H9 (cell line): ENCODE data around the gene LNP1. TPM values are rescaled to one million over a fixed set of nuclear protein-coding genes. Genes with fewer than 3 reads are reported as not detected.
"Not testable (repeated sequence)": the region's sequence is repeated elsewhere in the genome, so short reads cannot be mapped to it uniquely, and the experiment has no call there.

Experiments used
- DNase-seq: peaks from one replicate; pipeline ENCODE4 v3.0.0-alpha.2; 2017
- H2AFZ ChIP-seq: one replicate; pipeline ENCODE4 v1.6.1; 2013; ENCODE audit warnings: mild to moderate bottlenecking, low read length, control low read depth, moderate library complexity
- H2AK5ac ChIP-seq: 2 replicates; pipeline ENCODE4 v1.6.1; 2013; ENCODE audit warnings: low read length, control low read depth, mixed read lengths; ENCODE audit not compliant: insufficient read length
- H2BK120ac ChIP-seq: one replicate; pipeline ENCODE4 v1.6.1; 2013; ENCODE audit warnings: low read depth, mild to moderate bottlenecking, low read length, control low read depth, inconsistent platforms; ENCODE audit not compliant: poor library complexity, severe bottlenecking
- H2BK12ac ChIP-seq: 2 replicates; pipeline ENCODE4 v1.6.1; 2013; ENCODE audit warnings: low read length, control low read depth, mixed read lengths, low read depth; ENCODE audit not compliant: insufficient read length
- H2BK15ac ChIP-seq: 2 replicates; pipeline ENCODE4 v1.6.1; 2013; ENCODE audit warnings: low read depth, low read length, control low read depth
- H2BK20ac ChIP-seq: one replicate; pipeline ENCODE4 v1.6.1; 2013; ENCODE audit warnings: low read depth, mild to moderate bottlenecking, low read length, control low read depth, inconsistent platforms; ENCODE audit not compliant: poor library complexity, severe bottlenecking
- H2BK5ac ChIP-seq: 2 replicates; pipeline ENCODE4 v1.6.1; 2013; ENCODE audit warnings: low read length, control low read depth, mixed read lengths; ENCODE audit not compliant: insufficient read length
- H3K14ac ChIP-seq: 2 replicates; pipeline ENCODE4 v1.6.1; 2013; ENCODE audit warnings: low read length, control low read depth; ENCODE audit not compliant: insufficient read depth
- H3K18ac ChIP-seq: 2 replicates; pipeline ENCODE4 v1.6.1; 2013; ENCODE audit warnings: low read depth, mild to moderate bottlenecking, mixed read lengths, low read length, control low read depth; ENCODE audit not compliant: insufficient read length
- H3K23ac ChIP-seq: 2 replicates; pipeline ENCODE4 v1.6.1; 2013; ENCODE audit warnings: low read length, control low read depth, mixed read lengths, low read depth; ENCODE audit not compliant: insufficient read length
- H3K23me2 ChIP-seq: 2 replicates; pipeline ENCODE4 v1.6.1; 2013; ENCODE audit warnings: low read depth, mild to moderate bottlenecking, mixed read lengths, low read length, control low read depth; ENCODE audit not compliant: insufficient read length, poor library complexity, severe bottlenecking
- H3K27ac ChIP-seq: 2 replicates; pipeline ENCODE4 v1.5.1; 2013; ENCODE audit warnings: low read length, control low read depth, mixed read lengths, low read depth; ENCODE audit not compliant: insufficient read length
- H3K27me3 ChIP-seq: 2 replicates; pipeline ENCODE4 v1.6.1; 2013; ENCODE audit warnings: low read length, control low read depth, inconsistent platforms; ENCODE audit not compliant: insufficient read depth
- H3K4ac ChIP-seq: 2 replicates; pipeline ENCODE4 v1.6.1; 2013; ENCODE audit warnings: low read depth, mild to moderate bottlenecking, control low read depth, inconsistent platforms, low read length, moderate library complexity
- H3K4me1 ChIP-seq: 2 replicates; pipeline ENCODE4 v1.6.1; 2013; ENCODE audit warnings: low read length, control low read depth, inconsistent platforms; ENCODE audit not compliant: insufficient read depth
- H3K4me2 ChIP-seq: 2 replicates; pipeline ENCODE4 v1.6.1; 2013; ENCODE audit warnings: low read length, control low read depth, mixed read lengths; ENCODE audit not compliant: insufficient read length, insufficient read depth
- H3K56ac ChIP-seq: 2 replicates; pipeline ENCODE4 v1.6.1; 2013; ENCODE audit warnings: low read depth, mild to moderate bottlenecking, mixed read lengths, low read length, control low read depth; ENCODE audit not compliant: insufficient read length
- H3K79me1 ChIP-seq: 2 replicates; pipeline ENCODE4 v1.6.1; 2013; ENCODE audit warnings: low read depth, mild to moderate bottlenecking, moderate library complexity, low read length, control low read depth, inconsistent platforms; ENCODE audit not compliant: insufficient read depth, poor library complexity, severe bottlenecking
- H3K79me2 ChIP-seq: 2 replicates; pipeline ENCODE4 v1.6.1; 2013; ENCODE audit warnings: low read length, control low read depth, inconsistent platforms; ENCODE audit not compliant: insufficient read depth
- H3K9ac ChIP-seq: 2 replicates; pipeline ENCODE4 v1.6.1; 2013; ENCODE audit warnings: low read length, control low read depth, mixed read lengths; ENCODE audit not compliant: insufficient read length; ENCODE audit errors: extremely low read depth
- H3K9me3 ChIP-seq: one replicate; pipeline ENCODE4 v1.6.1; 2013; ENCODE audit warnings: low read depth, low read length, inconsistent platforms; ENCODE audit not compliant: control insufficient read depth
- H3T11ph ChIP-seq: one replicate; pipeline ENCODE4 v1.6.1; 2013; ENCODE audit warnings: mild to moderate bottlenecking, low read length, control low read depth, inconsistent platforms
- H4K20me1 ChIP-seq: one replicate; pipeline ENCODE4 v1.6.1; 2013; ENCODE audit not compliant: control insufficient read depth, insufficient read length, insufficient read depth
- H4K5ac ChIP-seq: 2 replicates; pipeline ENCODE4 v1.6.1; 2013; ENCODE audit warnings: low read depth, mild to moderate bottlenecking, mixed read lengths, low read length, control low read depth; ENCODE audit not compliant: insufficient read length
- H4K8ac ChIP-seq: replicated peaks from 2 replicates; pipeline ENCODE4 v1.6.1; 2013; ENCODE audit warnings: low read length, control low read depth, mixed read lengths, low read depth; ENCODE audit not compliant: insufficient read length
- H4K91ac ChIP-seq: 2 replicates; pipeline ENCODE4 v1.6.1; 2013; ENCODE audit warnings: low read depth, mild to moderate bottlenecking, moderate library complexity, mixed read lengths, low read length, control low read depth; ENCODE audit not compliant: insufficient read length
- H3K27ac Mint-ChIP-seq, 3 experiments: 2 replicates in 2 of 3; 3 replicates in 1 of 3; pipeline ENCODE4 v1.8.0; 2020 to 2021; ENCODE audit warnings: mixed read lengths in 3 of 3, mild to moderate bottlenecking in 1 of 3, moderate library complexity in 1 of 3
- H3K27me3 Mint-ChIP-seq: 2 replicates; pipeline ENCODE4 v1.8.0; 2021; ENCODE audit warnings: low read depth, mild to moderate bottlenecking, moderate library complexity, mixed read lengths
- H3K36me3 Mint-ChIP-seq, 3 experiments: 2 replicates in 2 of 3; 3 replicates in 1 of 3; pipeline ENCODE4 v1.8.0; 2020 to 2021; ENCODE audit warnings: low read depth in 3 of 3, mixed read lengths in 3 of 3; ENCODE audit not compliant: insufficient read depth in 1 of 3
- H3K4me1 Mint-ChIP-seq, 2 experiments: 2 replicates each; pipeline ENCODE4 v1.8.0; 2020; ENCODE audit warnings: mixed read lengths in 2 of 2
- H3K4me3 Mint-ChIP-seq, 2 experiments: 2 replicates in 1 of 2; 3 replicates in 1 of 2; pipeline ENCODE4 v1.8.0; 2020 to 2021; ENCODE audit warnings: mild to moderate bottlenecking in 2 of 2, mixed read lengths in 2 of 2, moderate library complexity in 1 of 2
- H3K9me3 Mint-ChIP-seq, 2 experiments: 2 replicates in 1 of 2; 3 replicates in 1 of 2; pipeline ENCODE4 v1.8.0; 2020; ENCODE audit warnings: mild to moderate bottlenecking in 2 of 2, mixed read lengths in 2 of 2, moderate library complexity in 1 of 2
- CTCF ChIP-seq: fragments of 200-600 bp; sonication (generic); conservative IDR thresholded peaks from 3 replicates; pipeline ENCODE4 v1.8.0; 2021; ENCODE audit warnings: antibody characterized with exemption, mild to moderate bottlenecking
- WGBS: extraction: QIAGEN DNeasy Blood & Tissue Kit; methylation state at CpG from one replicate; pipeline ENCODE4 v1.1.7; 2013; ENCODE audit warnings: missing lambda C conversion rate, low lambda C conversion rate, mixed read lengths; ENCODE audit not compliant: insufficient read length; ENCODE audit errors: extremely low coverage; 5-methylcytosine and 5-hydroxymethylcytosine counted together
- total RNA-seq: library from RNA; stranded (reverse); gene quantifications from 2 replicates; pipeline ENCODE4 v1.2.1, GENCODE V29; 2021

The LNP1 gene
- total RNA-seq, 1 experiment from 2014 or later, result 4.1 TPM

- H3K14ac ChIP-seq, result no peak overlapping the region
- H4K8ac ChIP-seq, result no peak overlapping the region
- H3K27me3 ChIP-seq, result no peaks in the 10 kb centered on the region
- Mint-ChIP-seq H3K4me1 (peaks cover 4 to 5% of the 10 kb centered on the region in 2 experiments; a peak in 2 of 4 replicates), H3K27me3 (no peaks in the 10 kb centered on the region), H3K36me3 (peaks cover 13 to 35% (median 23%) of the 10 kb centered on the region in 3 experiments), H3K27ac (no peak overlapping the region), H3K4me3 (no peak overlapping the region), H3K9me3 (peaks cover 38 to 49% of the 10 kb centered on the region in 2 experiments)
- no peaks in the 10 kb centered on the region for H3K23me2 ChIP-seq
- H2AFZ ChIP-seq, result no peak overlapping the region
- no peak overlapping the region for H3K4ac ChIP-seq
- no peaks in the 10 kb centered on the region for H3K79me1 ChIP-seq
- H3K9me3 ChIP-seq, result peaks cover 10% of the 10 kb centered on the region
- TF ChIP-seq CTCF, result no peak
- H3T11ph ChIP-seq, result no peak overlapping the region
- no peak overlapping the region for H4K91ac ChIP-seq
- H3K27ac ChIP-seq, result no peak overlapping the region
- no peaks in the 10 kb centered on the region for H3K4me1 ChIP-seq
- H3K18ac ChIP-seq, result no peak overlapping the region
- no peak overlapping the region for H3K9ac ChIP-seq
- no peaks in the 10 kb centered on the region for H4K20me1 ChIP-seq
- H3K79me2 ChIP-seq, result no peaks in the 10 kb centered on the region
- no peak overlapping the region for H2BK20ac ChIP-seq
- H3K56ac ChIP-seq, result no peak overlapping the region
- DNase-seq, result no peak
- no peak overlapping the region for H3K23ac ChIP-seq
- no peak overlapping the region for H2BK5ac ChIP-seq
- H2AK5ac ChIP-seq, result no peak overlapping the region
- WGBS, result no CpG with 5 or more reads among the region's 2 CpGs
- H4K5ac ChIP-seq, result no peak overlapping the region
- no peak overlapping the region for H2BK15ac ChIP-seq
- no peak overlapping the region for H2BK12ac ChIP-seq
- no peak overlapping the region for H2BK120ac ChIP-seq
- H3K4me2 ChIP-seq, result no peak overlapping the region
These were observed 70.1 kb downstream of the LNP1 start for GRCh38 chr3:100471444-100471843.

- not testable (repeated sequence) for H3K36me3 Mint-ChIP-seq
These were observed 76.6 kb downstream of the LNP1 start for GRCh38 chr3:100477851-100478360.

More at GRCh38 chr3:100477851-100478360, 76.6 kb downstream of the LNP1 start:
- not testable (repeated sequence) for H2BK120ac ChIP-seq, H3K27me3 Mint-ChIP-seq, H4K5ac ChIP-seq, H3K4me1 ChIP-seq, H4K20me1 ChIP-seq, H3K56ac ChIP-seq, H3K27ac ChIP-seq, H3K4me1 Mint-ChIP-seq, H4K8ac ChIP-seq, H3K18ac ChIP-seq, H3K4ac ChIP-seq, H2BK20ac ChIP-seq, H3K4me2 ChIP-seq, H3K9me3 ChIP-seq, H2BK15ac ChIP-seq, H2AFZ ChIP-seq, H3K4me3 Mint-ChIP-seq, H2BK12ac ChIP-seq, H2BK5ac ChIP-seq, H3K9ac ChIP-seq, H3K79me1 ChIP-seq, H3K79me2 ChIP-seq, DNase-seq, H3K27ac Mint-ChIP-seq, H2AK5ac ChIP-seq, H3K23me2 ChIP-seq, H3K14ac ChIP-seq, H3K23ac ChIP-seq, H4K91ac ChIP-seq, H3T11ph ChIP-seq, H3K27me3 ChIP-seq
- H3K9me3 Mint-ChIP-seq, result peaks cover 17 to 20% of the 10 kb centered on the region in 2 experiments
- WGBS, result no CpG with 5 or more reads among the region's 32 CpGs
